WTC11 (cell line): Measurements from ENCODE around the gene MCAT.

ENCODE experiments used
- CREB1 ChIP-seq: sonication (generic); formaldehyde crosslinking; IDR thresholded peaks from 2 replicates; pipeline ENCODE4 v1.8.0; 2023; ENCODE audit warnings: mild to moderate bottlenecking, missing genetic modification reagents
- GABPB1 ChIP-seq: sonication (generic); formaldehyde crosslinking; IDR thresholded peaks from 2 replicates; pipeline ENCODE4 v1.8.1; 2023; ENCODE audit warnings: mild to moderate bottlenecking, missing genetic modification reagents
- SMAD4 ChIP-seq: sonication (generic); formaldehyde crosslinking; IDR thresholded peaks from 2 replicates; pipeline ENCODE4 v1.8.0; 2022; ENCODE audit warnings: mild to moderate bottlenecking, missing genetic modification reagents
- SP1 ChIP-seq: sonication (generic); formaldehyde crosslinking; conservative IDR thresholded peaks from 2 replicates; pipeline ENCODE4 v1.8.1; 2022; ENCODE audit warnings: missing genetic modification reagents
- ZNF121 ChIP-seq: sonication (generic); formaldehyde crosslinking; IDR thresholded peaks from 2 replicates; pipeline ENCODE4 v1.8.0; 2023; ENCODE audit warnings: missing genetic modification reagents
- ZNF232 ChIP-seq: sonication (generic); formaldehyde crosslinking; IDR thresholded peaks from 2 replicates; pipeline ENCODE4 v1.8.0; 2022; ENCODE audit warnings: mild to moderate bottlenecking, missing genetic modification reagents
- TF ChIP-seq, protein P1 (sequence below): fragments of 200-600 bp; IDR thresholded peaks from 2 replicates; pipeline ENCODE4 v1.8.0; 2022; ENCODE audit warnings: antibody characterized with exemption
- TF ChIP-seq, protein P2 (sequence below): sonication (generic); formaldehyde crosslinking; IDR thresholded peaks from 2 replicates; pipeline ENCODE4 v1.8.1; 2023; ENCODE audit warnings: mild to moderate bottlenecking, missing genetic modification reagents, moderate library complexity

DNA sequence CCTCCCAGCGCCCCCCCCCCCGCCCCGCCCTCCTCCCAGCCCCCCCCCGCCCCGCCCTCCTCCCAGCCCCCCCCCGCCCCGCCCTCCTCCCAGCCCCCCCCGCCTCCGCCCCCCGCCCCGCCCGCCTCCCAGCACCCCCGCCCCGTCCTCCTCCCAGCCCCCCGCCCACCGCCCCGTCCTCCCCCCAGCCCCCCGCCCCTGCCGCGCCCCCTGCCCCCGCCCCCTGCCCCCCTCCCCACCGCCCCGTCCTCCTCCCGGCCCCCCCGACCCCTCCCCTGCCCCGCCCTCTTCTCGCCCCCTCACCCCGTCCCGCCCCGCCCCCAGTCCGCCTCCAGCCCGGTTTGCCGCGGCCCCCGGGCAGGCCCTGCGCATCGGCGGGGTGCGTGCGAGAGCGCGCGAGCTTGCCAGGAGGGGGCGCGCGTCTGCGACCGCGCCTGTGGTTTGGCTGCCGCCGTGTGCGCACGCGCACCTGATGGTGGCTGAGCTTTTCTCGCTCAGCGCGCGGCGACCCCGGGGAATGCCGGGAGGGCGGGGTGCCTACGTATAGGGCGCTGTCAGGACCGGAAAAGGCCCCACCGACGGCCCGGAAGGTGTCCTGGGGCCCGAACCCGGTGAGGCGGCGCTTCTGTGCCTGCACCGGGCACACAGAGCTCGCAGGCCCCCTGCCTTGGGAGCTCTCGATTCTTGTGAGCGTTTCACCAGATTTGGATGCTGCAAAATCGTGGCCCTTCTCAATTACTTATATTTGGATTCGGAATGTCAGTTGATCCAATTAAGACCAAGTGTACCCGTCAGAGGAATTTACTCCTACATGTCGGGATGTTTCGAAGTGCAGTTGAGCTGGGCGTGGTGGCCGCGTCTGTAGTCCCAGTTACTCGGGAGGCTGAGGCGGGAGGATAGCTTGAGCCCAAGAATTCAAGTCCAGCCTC lies 44.2 kb upstream of the MCAT start:
- TF ChIP-seq, protein P1, sequence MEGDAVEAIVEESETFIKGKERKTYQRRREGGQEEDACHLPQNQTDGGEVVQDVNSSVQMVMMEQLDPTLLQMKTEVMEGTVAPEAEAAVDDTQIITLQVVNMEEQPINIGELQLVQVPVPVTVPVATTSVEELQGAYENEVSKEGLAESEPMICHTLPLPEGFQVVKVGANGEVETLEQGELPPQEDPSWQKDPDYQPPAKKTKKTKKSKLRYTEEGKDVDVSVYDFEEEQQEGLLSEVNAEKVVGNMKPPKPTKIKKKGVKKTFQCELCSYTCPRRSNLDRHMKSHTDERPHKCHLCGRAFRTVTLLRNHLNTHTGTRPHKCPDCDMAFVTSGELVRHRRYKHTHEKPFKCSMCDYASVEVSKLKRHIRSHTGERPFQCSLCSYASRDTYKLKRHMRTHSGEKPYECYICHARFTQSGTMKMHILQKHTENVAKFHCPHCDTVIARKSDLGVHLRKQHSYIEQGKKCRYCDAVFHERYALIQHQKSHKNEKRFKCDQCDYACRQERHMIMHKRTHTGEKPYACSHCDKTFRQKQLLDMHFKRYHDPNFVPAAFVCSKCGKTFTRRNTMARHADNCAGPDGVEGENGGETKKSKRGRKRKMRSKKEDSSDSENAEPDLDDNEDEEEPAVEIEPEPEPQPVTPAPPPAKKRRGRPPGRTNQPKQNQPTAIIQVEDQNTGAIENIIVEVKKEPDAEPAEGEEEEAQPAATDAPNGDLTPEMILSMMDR = peak; percentile 69
- TF ChIP-seq, protein P2, sequence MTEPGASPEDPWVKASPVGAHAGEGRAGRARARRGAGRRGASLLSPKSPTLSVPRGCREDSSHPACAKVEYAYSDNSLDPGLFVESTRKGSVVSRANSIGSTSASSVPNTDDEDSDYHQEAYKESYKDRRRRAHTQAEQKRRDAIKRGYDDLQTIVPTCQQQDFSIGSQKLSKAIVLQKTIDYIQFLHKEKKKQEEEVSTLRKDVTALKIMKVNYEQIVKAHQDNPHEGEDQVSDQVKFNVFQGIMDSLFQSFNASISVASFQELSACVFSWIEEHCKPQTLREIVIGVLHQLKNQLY = no peak
- no peak for TF ChIP-seq SMAD4 (CRISPR knock-in tag)
- no peak for TF ChIP-seq ZNF232
- TF ChIP-seq ZNF121 (CRISPR knock-in tag) = no peak
- no peak for TF ChIP-seq CREB1 (CRISPR knock-in tag)
- TF ChIP-seq SP1 = no peak; the same call in none of the 2 replicates
- peak; percentile 33; the same call in 1 of the 2 replicates for TF ChIP-seq GABPB1 (CRISPR knock-in tag)
